Suprapubic skin (tissue), 3 donors: ENCODE measurements around the gene USP7.

Experiments
- CTCF ChIP-seq, 2 donors: fragments of 200-600 bp in 1 of 2; fragments of 450-650 bp in 1 of 2; sonication (generic) in 1 of 2; IDR thresholded peaks; one replicate each; pipeline ENCODE4 v1.5.1; 2016 to 2019; ENCODE audit warnings: antibody characterized with exemption in 2 of 2, mild to moderate bottlenecking in 1 of 2, moderate library complexity in 1 of 2
- EP300 ChIP-seq: sonication (generic); formaldehyde crosslinking; IDR thresholded peaks from one replicate; pipeline ENCODE4 v1.6.1; 2017; ENCODE audit warnings: antibody characterized with exemption
- POLR2A ChIP-seq, 2 donors: fragments of 450-650 bp; IDR thresholded peaks; one replicate each; pipeline ENCODE4 v1.6.1; 2017; ENCODE audit warnings: antibody characterized with exemption in 2 of 2, mild to moderate bottlenecking in 2 of 2, moderate library complexity in 2 of 2

DNA sequence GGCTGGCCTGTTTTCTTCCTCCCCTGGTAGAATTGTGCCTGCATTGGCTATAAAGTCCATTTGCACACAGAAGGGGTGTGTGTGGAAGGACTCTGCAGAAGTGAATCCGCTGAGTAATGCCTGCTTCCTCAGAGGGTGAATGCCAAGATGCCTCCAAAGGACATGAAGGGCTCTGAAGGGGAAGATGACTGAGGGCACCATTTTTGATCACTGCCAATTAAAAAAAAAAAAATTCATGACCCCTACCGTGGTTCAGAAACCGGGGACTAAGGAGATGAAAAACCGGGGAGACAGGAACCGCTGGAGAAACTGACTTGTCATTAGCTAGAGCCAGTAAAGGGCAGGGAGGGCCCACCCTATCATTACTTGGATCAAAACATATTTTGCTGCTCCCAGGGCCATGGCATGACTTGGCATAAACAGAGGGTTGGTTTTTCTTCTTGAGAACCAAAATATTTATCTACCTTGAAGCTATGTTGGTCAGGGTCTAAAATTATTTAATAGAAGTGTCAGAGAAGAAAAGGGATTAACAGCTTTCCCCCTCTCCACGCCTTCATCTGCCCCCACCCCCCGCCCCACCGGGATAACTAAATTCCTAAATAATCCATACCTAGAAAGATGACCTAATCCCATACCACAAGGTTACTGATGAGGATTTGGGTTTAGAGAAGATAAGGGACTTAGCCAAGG is 3.6 kb upstream of the USP7 start:
- TF ChIP-seq CTCF (IDR thresholded peaks at IDR 0.05) (no peak), EP300 (no peak), POLR2A (IDR thresholded peaks at IDR 0.05) (no peak)
